B cell (primary cell): Measurements from ENCODE around the gene RPRD1B.

Experiments
- CTCF ChIP-seq: fragments of 200-600 bp; IDR thresholded peaks from one replicate; pipeline ENCODE4 v1.8.0; 2022; ENCODE audit warnings: antibody characterized with exemption, mild to moderate bottlenecking
- EZH2 ChIP-seq: IDR thresholded peaks from 2 replicates; pipeline ENCODE4 v1.6.1; 2012; ENCODE audit warnings: borderline replicate concordance, low read depth, mild to moderate bottlenecking, moderate library complexity, low read length; ENCODE audit not compliant: insufficient read depth, poor library complexity, severe bottlenecking

- no peak for TF ChIP-seq CTCF
- TF ChIP-seq EZH2: no peak
Measured at GRCh38 chr20:38061109-38061508, 27.6 kb downstream of the RPRD1B start.
